Amygdala (tissue), 56 donors: ENCODE results near the gene CSNK2A1.
A peak's percentile ranks its signal among the peaks of the same experiment; 100 is the strongest.

Experiments used
- DNase-seq, 56 donors: peaks; one replicate each; lab custom pipeline; 2025; lab: John Stamatoyannopoulos, UW

The CSNK2A1 gene

DNA sequence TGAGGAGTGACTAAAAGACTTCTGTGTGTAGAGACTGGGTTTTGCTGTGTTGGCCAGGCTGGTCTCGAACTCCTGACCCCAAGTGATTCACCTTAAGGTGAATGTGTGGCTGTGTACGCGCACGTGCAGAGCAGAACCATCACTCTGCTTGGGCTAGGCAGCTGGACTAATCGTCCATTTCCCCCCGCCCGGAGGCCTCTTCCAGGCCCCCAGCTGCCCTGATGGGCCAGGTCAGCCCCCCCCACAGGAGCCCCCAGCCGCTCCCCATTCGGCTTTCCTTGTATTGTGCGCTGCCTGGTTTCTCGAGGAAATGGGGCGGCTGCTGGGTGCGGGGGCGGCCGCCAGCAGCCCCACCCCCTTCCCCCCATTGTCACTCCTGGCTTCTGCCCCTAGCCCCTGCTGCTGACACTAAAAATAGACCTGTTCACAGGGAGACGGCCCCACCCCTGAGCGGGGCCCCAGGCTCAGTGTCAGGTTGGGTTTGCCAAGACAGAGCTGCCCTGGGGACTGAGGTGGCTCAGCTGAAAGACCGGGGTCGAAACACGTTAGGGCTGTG is 24.6 kb upstream of the CSNK2A1 start:
- DNase-seq: no peak

DNA sequence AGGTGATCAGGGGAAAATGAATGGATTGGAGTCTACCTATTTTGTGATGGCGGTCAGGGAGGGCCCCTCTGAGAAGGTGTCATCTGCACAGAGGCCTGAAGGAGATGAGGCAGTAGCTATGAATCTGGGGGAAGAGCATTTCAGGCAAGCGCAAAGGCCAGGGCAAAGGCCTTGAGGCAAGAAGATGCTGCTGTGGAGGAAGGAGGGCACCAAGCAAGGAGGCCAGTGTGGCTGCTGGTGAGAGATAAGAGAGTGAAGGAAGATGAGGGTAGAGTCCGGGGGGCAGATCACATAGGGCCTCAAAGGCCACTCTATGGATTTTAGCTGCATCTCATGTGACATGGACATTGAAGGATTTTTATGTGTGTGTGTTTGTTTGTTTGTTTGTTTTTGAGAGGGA is 20.6 kb upstream of the CSNK2A1 start:
- no peak for DNase-seq

DNA sequence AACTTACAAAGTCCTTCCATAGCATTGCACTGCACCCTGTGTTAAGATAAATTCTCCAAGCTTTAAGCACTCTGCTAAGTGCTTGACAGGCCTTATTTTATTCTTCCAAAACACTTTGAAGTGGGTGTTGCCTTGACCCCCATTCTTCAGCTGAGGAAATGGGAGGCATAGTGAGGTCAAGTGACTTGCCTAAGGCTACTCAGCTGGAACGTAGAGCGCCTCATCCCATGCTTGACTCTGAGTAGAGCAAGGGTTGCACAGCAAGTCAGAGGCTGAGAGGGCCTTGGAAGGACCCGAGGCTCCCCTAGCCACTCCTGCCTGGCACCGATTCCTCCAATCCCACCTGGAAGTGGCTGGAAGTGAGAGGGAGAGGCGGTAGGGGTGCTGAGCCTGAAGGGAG is 19.6 kb upstream of the CSNK2A1 start:
- no peak for DNase-seq

DNA sequence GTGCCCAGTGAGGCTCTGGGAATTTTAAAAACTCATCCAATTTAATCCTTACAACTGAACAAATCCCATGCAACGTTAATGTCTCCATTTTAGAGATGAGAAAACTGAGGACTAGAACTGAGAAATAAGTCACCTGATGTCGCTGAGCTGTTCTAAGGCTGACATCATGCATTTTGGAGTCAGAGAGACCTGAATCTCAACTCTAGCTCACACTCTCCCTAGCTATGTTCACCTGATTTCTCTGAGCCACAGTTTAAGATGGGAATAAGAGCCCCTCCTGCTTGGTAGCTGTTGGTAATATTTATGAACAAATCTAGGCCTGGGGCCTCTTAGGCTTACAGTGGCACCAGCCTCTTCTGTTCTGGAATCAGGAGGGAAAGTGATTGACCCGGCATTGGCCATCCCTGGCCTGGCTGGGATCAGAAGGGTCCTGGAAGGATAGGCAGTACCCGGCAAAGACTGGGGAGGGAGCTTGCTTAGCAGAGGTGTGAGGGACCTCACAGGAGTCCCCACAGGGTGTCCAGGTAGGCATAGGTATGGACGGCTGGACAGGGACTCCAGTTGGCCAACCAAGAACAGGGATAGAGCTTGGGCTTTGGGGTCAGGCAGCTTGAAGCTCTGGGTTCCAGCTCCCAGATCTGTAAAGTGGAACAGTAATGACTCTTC is 18.8 kb upstream of the CSNK2A1 start:
- no peak for DNase-seq

DNA sequence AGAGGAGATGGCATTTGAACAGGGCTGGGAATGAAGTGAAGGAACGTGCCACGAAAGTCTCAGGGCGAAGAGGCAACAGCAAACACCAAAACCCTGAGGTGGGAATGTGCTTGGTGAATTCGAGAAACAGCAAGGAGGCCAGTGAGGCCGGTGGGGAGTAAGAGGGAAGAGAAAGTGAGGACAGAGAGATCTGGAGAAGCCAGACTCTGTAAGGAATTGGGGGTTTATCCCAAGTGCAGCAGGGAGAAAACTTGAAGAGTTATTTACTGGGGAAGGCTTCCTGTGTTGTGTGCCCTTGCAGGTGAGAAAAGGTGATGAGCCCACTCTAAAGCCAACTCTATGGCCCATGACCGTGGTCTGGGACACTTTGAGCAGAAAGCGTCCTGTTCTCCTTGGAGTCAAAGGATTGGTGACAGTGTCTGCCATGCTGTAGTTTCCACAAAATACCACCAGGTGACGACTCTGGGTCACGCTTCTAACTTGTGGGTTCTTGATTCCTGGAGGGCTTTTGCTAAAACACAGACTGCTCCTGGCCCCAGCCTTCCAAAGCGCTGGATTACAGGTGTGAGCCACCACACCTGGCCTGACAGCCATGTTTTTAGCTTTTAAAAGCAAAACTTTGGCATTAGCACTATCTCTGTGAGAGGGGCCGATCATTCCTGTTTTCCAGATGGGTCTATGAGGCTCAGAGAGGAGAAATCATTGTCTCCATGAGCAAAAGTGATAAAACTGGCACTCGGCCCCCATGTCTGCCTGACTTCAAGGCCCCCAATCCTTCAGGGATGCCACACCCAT is 18.0 kb upstream of the CSNK2A1 start:
- peak in 49 of 56 donors; percentile 2 to 81 (median 29) for DNase-seq

DNA sequence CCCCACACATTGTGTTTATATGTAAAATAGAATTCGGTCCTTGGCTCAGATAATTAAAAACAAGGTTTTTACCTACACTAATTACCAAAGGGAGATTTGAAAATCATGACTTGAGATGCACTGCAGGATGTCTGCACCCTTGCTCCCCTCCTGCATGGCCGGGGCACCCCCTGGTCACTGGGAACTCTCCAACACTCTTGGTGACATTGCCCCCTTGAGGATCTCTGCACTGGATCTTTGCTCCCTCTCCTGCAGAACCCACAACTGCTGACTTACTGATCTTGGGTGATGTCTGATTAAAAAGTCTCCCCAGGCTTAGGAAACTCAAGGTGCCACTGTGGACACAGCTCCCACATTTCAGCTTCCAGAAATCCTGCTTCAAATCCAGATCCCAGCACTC is 17.1 kb upstream of the CSNK2A1 start:
- no peak for DNase-seq

DNA sequence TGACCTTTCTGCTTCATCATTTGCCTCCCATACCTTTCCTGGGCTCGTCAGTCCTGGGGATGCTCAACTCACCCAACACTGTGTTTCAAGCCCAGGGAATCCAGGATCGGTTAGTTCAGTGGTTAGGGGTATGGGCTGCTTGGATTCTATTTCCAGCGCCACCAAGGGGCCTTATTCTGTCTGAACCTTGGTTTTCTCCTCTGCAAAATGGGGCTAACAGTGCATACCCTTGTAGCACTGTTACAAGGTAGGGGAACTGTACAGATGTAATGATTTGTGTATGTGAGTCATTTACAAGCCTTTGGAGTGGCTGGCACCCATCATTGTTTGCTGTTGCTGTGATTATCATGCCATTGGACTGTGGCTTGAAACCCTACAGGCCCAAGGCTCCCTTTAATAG is 14.5 kb upstream of the CSNK2A1 start:
- DNase-seq: no peak

DNA sequence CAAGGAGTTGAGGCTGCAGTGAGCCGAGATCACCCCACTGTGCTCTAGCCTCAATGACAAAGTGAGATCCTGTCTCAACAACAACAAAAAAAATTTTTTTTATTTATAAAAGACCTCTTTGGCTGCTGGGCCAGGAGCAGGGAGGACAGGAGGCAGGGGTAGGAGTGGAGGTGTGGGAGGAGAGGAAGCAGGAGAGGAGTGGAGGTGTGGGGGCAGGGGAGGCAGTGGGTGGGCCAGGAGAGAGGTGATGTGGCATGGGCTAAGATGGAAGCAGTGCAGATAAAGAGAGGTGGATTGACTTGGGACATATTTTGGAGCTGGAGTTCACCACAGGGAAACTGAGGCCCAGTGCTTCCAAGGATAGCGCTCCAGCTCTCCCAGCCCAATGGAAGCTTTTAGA is 13.4 kb upstream of the CSNK2A1 start:
- no peak for DNase-seq

DNA sequence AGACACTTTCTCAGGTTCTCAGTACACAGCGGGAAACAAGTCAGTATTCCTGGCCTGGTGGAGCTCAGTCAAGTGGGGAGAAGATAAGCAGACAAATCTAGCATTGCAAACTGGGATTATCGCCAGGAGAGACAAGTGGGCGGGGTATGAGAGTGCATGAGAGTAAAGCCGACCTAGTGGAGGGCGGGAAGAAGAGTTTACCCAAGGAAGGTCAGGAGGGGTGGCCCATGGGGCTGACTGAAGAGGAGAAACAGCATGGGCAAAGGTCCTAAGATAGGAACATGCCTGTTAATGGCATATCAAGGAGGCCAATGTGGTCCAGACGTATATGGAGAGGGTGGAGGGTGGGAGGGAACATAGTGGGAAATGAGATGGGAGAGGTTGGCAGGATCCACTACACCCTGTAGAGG is 12.4 kb upstream of the CSNK2A1 start:
- DNase-seq: no peak

DNA sequence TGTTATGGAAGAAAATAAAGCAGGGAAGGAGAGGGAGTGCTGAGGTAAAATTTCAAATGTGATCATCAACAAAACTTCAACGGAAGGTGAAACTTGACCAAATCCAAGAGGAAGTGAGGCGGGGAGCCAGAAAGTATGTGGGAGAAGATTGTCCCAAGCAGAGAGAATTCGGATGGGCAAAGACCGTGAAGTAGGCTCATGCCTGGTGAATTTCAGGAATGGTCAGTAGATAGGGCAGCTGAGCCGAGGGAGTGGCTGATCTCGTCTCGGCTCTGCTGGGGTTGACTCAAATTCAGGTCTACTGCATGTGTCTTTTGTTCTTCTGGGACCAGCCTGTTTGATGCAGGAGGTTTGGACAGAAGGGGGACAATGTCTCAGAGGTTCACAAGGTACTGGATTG is 7.0 kb upstream of the CSNK2A1 start:
- DNase-seq: no peak

DNA sequence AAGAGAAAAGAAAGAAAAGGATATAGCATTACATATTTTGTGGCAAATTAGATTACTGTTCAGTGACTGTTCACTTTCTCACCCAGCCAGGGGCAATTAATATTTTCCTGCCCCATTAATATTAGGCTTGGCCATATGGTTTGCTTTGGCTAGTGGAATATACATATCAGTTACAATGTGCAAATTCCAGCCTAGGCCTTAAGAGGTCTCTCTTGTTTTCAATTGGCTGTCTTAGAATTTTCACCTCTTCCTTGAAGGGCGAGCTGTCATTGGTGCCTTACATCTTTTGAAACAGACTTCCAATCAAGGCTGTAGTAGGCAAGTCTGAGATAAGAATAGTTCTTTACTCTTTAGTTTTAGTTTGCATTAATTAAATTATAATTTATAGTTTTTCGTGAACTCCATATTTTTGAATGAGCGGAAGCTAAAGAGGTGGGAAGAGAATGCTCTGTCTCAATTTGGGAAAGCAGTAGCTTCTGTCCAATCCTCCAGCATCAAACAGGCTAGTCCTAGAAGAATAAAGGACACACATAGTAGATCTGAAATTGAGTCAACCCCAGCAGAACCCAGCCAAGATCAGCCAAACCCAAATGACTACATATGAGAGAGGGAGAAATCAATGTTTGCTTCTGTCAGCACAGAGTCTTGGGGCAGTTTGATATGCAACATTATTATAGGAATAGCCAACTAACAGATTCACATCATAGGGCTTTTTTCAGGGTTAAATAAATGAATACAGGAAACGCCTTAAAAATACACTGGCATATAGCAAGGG is 6.3 kb upstream of the CSNK2A1 start:
- no peak for DNase-seq

DNA sequence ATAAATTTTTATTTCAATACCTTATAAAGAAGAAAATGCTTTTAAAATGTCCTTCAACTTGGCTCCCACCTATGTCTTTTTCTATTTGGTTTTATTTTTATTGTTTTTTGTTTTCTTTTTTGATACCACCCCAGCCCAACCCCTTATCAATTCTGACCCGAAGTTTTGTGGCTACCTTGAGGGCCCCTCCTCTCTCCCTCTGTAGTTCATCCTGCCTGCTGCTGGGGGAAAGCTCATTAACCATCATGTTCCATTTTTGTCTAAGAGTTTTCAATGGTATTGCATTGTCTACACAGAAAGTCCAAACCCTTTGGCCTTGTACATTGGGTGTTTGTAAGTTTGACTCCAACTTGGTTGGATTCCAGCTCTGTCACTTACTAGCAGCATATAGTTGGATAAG is 5.3 kb upstream of the CSNK2A1 start:
- DNase-seq: no peak

DNA sequence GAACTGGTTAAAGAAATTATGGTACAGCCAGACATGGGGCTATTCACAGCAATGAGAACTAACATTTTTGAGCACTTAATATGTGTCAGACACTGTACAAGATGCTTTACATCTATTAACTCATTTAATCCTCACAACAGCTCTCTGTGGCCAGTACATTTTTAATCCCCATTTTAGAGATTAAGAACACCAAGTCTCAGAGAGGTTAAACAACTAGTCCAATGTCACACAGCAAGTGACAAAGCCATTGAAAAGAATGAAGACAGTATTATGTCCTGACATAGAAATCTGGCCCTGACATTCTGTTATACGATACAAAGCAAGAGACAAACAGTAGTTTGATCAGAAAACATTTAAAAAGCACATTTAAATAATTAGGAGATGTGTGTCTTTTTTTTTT is 3.8 kb upstream of the CSNK2A1 start:
- no peak for DNase-seq

DNA sequence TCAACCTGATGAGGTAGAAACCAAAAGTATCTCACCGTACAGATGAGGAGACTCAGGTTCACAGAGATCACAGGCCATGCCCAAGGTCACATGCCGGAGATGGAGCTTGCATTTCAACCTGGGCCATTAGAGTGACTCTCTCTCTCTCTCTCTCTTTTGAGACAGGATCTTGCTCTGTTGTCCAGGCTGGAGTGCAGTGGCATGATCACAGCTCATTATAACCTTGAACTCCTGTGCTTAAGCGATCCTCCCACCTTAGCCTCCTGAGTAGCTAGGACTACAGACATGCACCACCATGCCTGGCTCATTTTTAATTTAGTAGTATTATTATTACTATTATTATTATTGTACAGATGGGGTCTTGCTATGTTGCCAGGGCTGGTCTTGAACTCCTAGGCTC is 2.8 kb upstream of the CSNK2A1 start:
- no peak for DNase-seq

DNA sequence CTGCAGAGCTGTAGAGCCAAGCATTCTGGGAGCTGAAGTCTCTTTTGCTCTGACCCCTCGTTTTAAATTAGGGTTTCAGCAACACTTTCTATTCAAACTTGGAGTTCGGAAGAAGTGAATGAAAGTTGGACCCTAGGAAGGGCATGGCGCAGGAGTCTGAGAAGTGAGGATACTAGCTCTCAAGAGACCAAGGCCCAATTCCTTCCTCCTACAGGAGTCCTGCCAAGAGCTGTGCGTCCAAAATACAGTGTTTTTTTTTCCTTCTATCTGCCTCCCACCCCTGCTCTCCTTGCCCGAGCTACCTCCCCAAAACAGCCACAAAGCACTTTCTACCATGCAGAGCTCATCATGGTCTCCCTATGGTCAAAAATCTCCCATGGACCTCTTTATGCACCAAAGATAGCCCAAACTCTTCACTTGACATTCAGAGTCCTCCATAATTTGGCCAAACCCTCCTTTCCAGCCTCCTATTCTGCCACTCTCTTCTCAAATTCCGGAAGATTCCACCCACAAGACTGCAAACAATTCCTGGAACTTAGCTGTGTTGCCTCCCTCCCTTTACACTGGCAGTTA is 649 bp upstream of the CSNK2A1 start:
- no peak for DNase-seq

DNA sequence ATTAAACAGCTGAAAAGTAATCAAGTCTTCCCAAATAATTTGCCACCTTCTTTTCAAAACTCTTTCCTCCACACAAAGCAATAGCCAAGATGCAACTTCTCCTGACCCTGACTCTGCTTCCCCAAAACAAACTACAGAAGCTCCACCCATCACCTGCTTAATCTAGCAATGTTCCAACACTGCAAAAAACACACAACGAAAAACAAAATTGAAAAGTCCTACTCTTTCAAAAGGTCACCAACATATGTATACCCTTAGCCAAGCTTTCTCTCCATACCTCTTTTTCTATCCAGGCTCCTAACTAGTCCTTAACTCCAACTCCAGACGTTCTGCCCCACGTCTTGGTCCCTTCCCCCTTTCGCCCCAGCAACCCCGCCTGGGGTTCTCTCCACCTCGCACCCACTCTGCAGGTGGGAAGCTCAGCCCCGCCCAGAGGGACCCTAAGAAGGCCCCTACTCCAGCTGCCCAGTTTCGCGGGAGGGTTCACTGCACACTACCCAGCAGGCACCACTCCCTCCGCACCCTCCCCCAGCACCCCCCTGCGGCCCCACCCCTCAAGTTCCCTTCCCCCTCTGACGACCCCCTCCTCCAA is 717 bp downstream of the CSNK2A1 start:
- DNase-seq: peak in 6 of 56 donors; percentile 5 to 42 (median 32)

DNA sequence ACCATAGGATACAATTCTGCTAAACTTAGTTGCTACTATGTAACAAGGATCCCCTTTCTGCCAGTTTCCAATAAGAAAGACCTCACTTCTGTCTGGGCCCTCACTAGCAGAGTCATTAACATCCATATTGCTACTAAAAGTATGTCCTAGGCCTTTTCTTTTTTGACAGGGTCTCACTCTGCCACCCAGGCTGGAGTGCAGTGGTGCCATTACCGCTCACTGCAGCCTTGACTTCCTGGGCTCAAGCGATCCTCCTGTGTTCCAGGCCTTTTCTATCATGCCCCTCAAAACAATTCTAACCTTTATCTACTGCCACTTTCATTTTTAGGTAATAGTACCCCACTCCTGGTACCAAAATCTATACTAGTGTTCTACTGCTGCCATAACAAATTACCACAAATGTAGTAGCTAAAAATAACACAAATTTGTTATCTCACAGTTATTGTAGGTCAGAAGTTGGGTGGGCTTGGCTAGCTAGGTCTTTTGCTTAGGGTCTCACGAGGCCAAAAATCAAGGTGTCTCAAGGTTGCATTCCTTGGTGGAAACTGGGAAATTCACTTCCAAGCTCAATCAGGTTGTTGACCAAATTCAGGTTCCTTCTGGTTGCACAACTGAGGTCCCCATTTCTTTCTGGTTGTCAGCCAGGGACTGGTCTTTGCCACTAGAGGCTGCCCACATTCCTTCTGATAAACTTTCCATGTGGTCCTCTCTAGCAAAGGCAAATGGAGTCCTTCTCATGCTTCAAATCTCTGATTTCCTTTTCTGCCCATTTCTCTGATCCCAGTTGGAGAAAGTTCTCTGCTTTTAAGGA is 3.0 kb downstream of the CSNK2A1 start:
- DNase-seq: no peak

DNA sequence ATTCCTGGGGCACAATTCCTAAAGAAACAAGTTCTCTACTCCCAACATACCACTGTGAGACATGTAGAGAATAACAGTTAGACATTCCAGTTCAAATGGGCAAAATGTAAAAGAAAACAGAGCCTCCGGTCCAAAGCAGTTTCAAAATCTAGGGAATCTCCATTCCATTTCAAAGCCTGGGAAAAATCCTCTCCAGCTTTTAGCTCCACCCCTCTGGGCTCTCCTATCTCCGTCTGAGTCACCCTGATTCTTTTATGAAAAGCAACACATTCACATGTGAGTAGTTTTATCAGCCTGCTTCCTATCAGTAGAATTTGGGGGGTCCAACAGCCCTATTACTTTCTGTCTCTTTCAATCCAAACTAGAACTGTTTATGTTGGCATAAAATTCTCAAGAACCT is 3.7 kb downstream of the CSNK2A1 start:
- no peak for DNase-seq

DNA sequence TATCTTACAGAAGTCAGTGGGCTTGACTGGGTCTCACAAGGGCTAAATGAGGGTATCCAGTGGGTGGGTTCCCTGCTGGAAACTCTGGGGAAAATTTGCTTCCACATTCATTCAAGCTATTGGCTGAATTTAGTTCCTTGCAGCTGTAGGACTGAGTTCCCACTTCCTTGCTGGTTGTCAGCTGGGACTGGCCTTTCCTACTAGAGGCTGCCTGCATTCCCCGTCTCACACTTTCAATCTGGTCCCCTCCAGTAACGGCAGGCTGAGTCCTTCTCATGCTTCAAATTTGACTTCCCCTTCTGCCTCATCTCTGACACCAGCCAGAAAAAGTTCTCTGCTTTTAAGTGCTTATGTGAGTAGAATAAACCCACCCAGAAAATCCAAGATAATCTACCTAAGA is 4.4 kb downstream of the CSNK2A1 start:
- no peak for DNase-seq

DNA sequence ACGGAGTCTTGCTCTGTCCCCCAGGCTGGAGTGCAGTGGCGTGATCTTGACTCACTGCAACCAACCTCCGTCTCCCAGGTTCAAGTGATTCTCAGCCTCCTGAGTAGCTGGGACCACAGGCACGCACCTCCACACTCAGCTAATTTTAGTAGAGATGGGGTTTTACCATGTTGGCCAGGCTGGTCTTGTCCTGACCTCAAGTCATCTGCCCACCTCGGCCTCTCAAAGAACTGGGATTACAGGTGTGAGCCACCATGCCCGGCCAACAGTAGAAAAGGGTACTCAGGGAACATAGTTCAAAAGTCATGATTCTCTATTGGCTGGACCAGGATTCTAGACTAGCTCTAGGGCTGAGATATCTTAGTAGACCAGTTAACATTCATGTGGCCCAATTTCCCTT is 5.6 kb downstream of the CSNK2A1 start:
- DNase-seq: no peak
